Measurements from ENCODE around the gene ZNF783.
"Not testable (repeated sequence)": the region's sequence is repeated elsewhere in the genome, so short reads cannot be mapped to it uniquely, and the experiment has no call there.

Gene ZNF783

GRCh38 chr7:149261829-149262617, at the start of gene ZNF783:
ZNF783 (plus strand) TSS chr7:149262196; CDS start chr7:149262334, 138 bp downstream.
- DNase-seq (ENCODE audit: low read depth in 2 of 2), result peak; percentile 69 to 72

GRCh38 chr7:149214020-149214720, 47.8 kb upstream of the ZNF783 start:
- DNase-seq (ENCODE audit: low read depth in 2 of 2), result no peak

GRCh38 chr7:149216402-149216801, 45.6 kb upstream of the ZNF783 start:
- no peak for DNase-seq (ENCODE audit: low read depth in 2 of 2)

- DNase-seq (ENCODE audit: low read depth in 2 of 2), result no peak
Measured at GRCh38 chr7:149217570-149217969, 44.4 kb upstream of the ZNF783 start.

- DNase-seq (ENCODE audit: low read depth in 2 of 2), result no peak
Measured at GRCh38 chr7:149218469-149219420, 43.3 kb upstream of the ZNF783 start.

- no peak for DNase-seq (ENCODE audit: low read depth in 2 of 2)
Measured at GRCh38 chr7:149220534-149220933, 41.5 kb upstream of the ZNF783 start.

- no peak for DNase-seq (ENCODE audit: low read depth in 2 of 2)
Measured at GRCh38 chr7:149223176-149223575, 38.8 kb upstream of the ZNF783 start.

- DNase-seq (ENCODE audit: low read depth in 2 of 2), result no peak
Measured at GRCh38 chr7:149223761-149224160, 38.2 kb upstream of the ZNF783 start.

- DNase-seq (ENCODE audit: low read depth in 2 of 2), result no peak
Measured at GRCh38 chr7:149224352-149224751, 37.6 kb upstream of the ZNF783 start.

- DNase-seq (ENCODE audit: low read depth in 2 of 2), result no peak
Measured at GRCh38 chr7:149225106-149225505, 36.9 kb upstream of the ZNF783 start.

- DNase-seq (ENCODE audit: low read depth in 2 of 2), result no peak
Measured at GRCh38 chr7:149225656-149226055, 36.3 kb upstream of the ZNF783 start.

GRCh38 chr7:149226366-149226765, 35.6 kb upstream of the ZNF783 start:
- DNase-seq (ENCODE audit: low read depth in 2 of 2), result not testable (repeated sequence)

- no peak for DNase-seq (ENCODE audit: low read depth in 2 of 2)
Measured at GRCh38 chr7:149226840-149227494, 35.0 kb upstream of the ZNF783 start.

GRCh38 chr7:149228831-149229471, 33.0 kb upstream of the ZNF783 start:
- DNase-seq (ENCODE audit: low read depth in 2 of 2), result no peak

GRCh38 chr7:149229526-149229925, 32.5 kb upstream of the ZNF783 start:
- DNase-seq (ENCODE audit: low read depth in 2 of 2), result no peak

- no peak for DNase-seq (ENCODE audit: low read depth in 2 of 2)
Measured at GRCh38 chr7:149232362-149232761, 29.6 kb upstream of the ZNF783 start.

- DNase-seq (ENCODE audit: low read depth in 2 of 2), result not testable (repeated sequence)
Measured at GRCh38 chr7:149233655-149234204, 28.3 kb upstream of the ZNF783 start.

GRCh38 chr7:149237502-149237901, 24.5 kb upstream of the ZNF783 start:
- DNase-seq (ENCODE audit: low read depth in 2 of 2), result no peak

GRCh38 chr7:149238051-149238450, 23.9 kb upstream of the ZNF783 start:
- DNase-seq (ENCODE audit: low read depth in 2 of 2), result no peak

GRCh38 chr7:149239345-149240143, 22.5 kb upstream of the ZNF783 start, which contains the start of gene ZNF212:
ZNF212 (plus strand) TSS chr7:149239651; CDS start chr7:149239779, 128 bp downstream.
- DNase-seq (ENCODE audit: low read depth in 2 of 2), result peak; percentile 72 to 81

Measured in stimulated activated CD8-positive, alpha-beta memory T cell treated with anti-CD3 and anti-CD28 coated beads, Interleukin-7, amount 100 ng/mL, for 1 hour (primary cell).